ENCODE data around the gene TFF3.

DNA sequence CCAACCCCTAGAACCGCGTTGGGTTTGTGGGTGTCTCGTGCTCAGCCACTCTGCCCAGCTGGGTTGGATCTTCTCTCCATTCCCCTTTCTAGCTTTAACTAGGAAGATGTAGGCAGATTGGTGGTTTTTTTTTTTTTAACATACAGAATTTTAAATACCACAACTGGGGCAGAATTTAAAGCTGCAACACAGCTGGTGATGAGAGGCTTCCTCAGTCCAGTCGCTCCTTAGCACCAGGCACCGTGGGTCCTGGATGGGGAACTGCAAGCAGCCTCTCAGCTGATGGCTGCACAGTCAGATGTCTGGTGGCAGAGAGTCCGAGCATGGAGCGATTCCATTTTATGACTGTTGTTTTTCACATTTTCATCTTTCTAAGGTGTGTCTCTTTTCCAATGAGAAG lies 18.7 kb downstream of the TFF3 start:
- TF ChIP-seq, protein P1, sequence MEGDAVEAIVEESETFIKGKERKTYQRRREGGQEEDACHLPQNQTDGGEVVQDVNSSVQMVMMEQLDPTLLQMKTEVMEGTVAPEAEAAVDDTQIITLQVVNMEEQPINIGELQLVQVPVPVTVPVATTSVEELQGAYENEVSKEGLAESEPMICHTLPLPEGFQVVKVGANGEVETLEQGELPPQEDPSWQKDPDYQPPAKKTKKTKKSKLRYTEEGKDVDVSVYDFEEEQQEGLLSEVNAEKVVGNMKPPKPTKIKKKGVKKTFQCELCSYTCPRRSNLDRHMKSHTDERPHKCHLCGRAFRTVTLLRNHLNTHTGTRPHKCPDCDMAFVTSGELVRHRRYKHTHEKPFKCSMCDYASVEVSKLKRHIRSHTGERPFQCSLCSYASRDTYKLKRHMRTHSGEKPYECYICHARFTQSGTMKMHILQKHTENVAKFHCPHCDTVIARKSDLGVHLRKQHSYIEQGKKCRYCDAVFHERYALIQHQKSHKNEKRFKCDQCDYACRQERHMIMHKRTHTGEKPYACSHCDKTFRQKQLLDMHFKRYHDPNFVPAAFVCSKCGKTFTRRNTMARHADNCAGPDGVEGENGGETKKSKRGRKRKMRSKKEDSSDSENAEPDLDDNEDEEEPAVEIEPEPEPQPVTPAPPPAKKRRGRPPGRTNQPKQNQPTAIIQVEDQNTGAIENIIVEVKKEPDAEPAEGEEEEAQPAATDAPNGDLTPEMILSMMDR (tag by site-specific recombination; IDR thresholded peaks at IDR 0.05), result no peak
- TF ChIP-seq, protein P2, sequence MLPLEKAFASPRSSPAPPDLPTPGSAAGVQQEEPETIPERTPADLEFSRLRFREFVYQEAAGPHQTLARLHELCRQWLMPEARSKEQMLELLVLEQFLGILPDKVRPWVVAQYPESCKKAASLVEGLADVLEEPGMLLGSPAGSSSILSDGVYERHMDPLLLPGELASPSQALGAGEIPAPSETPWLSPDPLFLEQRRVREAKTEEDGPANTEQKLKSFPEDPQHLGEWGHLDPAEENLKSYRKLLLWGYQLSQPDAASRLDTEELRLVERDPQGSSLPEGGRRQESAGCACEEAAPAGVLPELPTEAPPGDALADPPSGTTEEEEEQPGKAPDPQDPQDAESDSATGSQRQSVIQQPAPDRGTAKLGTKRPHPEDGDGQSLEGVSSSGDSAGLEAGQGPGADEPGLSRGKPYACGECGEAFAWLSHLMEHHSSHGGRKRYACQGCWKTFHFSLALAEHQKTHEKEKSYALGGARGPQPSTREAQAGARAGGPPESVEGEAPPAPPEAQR (tag by site-specific recombination; IDR thresholded peaks at IDR 0.05), result no peak
- TF ChIP-seq, protein P3, sequence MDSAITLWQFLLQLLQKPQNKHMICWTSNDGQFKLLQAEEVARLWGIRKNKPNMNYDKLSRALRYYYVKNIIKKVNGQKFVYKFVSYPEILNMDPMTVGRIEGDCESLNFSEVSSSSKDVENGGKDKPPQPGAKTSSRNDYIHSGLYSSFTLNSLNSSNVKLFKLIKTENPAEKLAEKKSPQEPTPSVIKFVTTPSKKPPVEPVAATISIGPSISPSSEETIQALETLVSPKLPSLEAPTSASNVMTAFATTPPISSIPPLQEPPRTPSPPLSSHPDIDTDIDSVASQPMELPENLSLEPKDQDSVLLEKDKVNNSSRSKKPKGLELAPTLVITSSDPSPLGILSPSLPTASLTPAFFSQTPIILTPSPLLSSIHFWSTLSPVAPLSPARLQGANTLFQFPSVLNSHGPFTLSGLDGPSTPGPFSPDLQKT (IDR thresholded peaks at IDR 0.05; ENCODE audit: borderline replicate concordance, low read depth, low read length), result no peak
- TF ChIP-seq HOXA7 (CRISPR knock-in tag; IDR thresholded peaks at IDR 0.05; ENCODE audit: borderline replicate concordance), result no peak
